HepG2 (cell line): ENCODE results near the gene PTBP2. TPM values are rescaled to one million over a fixed set of nuclear protein-coding genes. Genes with fewer than 3 reads are reported as not detected.

Experiments used
- ATAC-seq: fragments of 200-7000 bp; cut with Tn5 transposase; 3 replicates; pipeline ENCODE4 v1.9.1; 2020; ENCODE audit warnings: mild to moderate bottlenecking, moderate library complexity
- BruUV-seq: library from RNA; stranded (reverse); fragments of 400-500 nt; replicated peaks from 2 replicates; lab custom pipeline; 2021; lab: Mats Ljungman, UMichigan
- CTCF ChIA-PET: fragments of 300-600 bp; formaldehyde crosslinking; extraction: SDS; loops from one replicate; lab custom pipeline; 2021; ENCODE audit warnings: low total read pairs, inconsistent platforms, low intra/inter-chr PET ratio; lab: Yijun Ruan, JAX
- POLR2A ChIA-PET: fragments of 350-600 bp; sonication (Branson Sonifier 250); formaldehyde crosslinking; loops from one replicate; lab custom pipeline; 2020; ENCODE audit warnings: antibody characterized with exemption, inconsistent platforms; lab: Yijun Ruan, JAX
- DNase-seq: peaks from one replicate; pipeline ENCODE4 v3.0.0-alpha.2; 2015; ENCODE audit warnings: low spot score
- FAIRE-seq: peaks from 3 replicates; lab custom pipeline; 2011; peaks lifted over from hg19 to GRCh38; lab: Jason Lieb, UNC
- H2AFZ ChIP-seq: one replicate; pipeline ENCODE4 v1.6.1; 2011; ENCODE audit warnings: low read length, inconsistent platforms
- H3K27ac ChIP-seq: fragments of 300-600 bp; 3 replicates; pipeline ENCODE4 v1.8.0; 2011; ENCODE audit warnings: mixed run types, mild to moderate bottlenecking, mixed read lengths, low read length, inconsistent platforms; ENCODE audit not compliant: insufficient read depth; ENCODE audit errors: extremely low read length
- H3K27me3 ChIP-seq, 2 experiments: fragments of 200-600 bp in 1 of 2; 2 replicates in 1 of 2; 3 replicates in 1 of 2; pipeline versions ENCODE4 v1.6.0 to v1.8.0; 2011; ENCODE audit warnings: low read length in 2 of 2, mild to moderate bottlenecking in 2 of 2, moderate library complexity in 2 of 2, inconsistent platforms in 1 of 2; ENCODE audit not compliant: insufficient read depth in 2 of 2, control insufficient read depth in 1 of 2
- H3K36me3 ChIP-seq, 2 experiments: fragments of 200-600 bp in 1 of 2; replicated peaks in 1 of 2; 2 replicates in 1 of 2; 3 replicates in 1 of 2; pipeline versions ENCODE4 v1.5.1 to v1.8.0; 2011; ENCODE audit warnings: low read length in 2 of 2, inconsistent platforms in 1 of 2; ENCODE audit not compliant: insufficient read depth in 2 of 2, control insufficient read depth in 1 of 2
- H3K4me1 ChIP-seq: 2 replicates; pipeline ENCODE4 v1.5.1; 2012; ENCODE audit warnings: low read length, inconsistent platforms; ENCODE audit not compliant: insufficient read depth
- H3K4me2 ChIP-seq: 2 replicates; pipeline ENCODE4 v1.6.0; 2011; ENCODE audit warnings: low read depth, low read length, inconsistent platforms
- H3K4me3 ChIP-seq, 3 experiments: fragments of 200-600 bp in 1 of 3; sonication (generic), shearing (Covaris generic) in 1 of 3; replicated peaks in 1 of 3; 2 replicates each; pipeline ENCODE4 v1.5.1; 2011 to 2016; ENCODE audit warnings: low read length in 3 of 3, inconsistent platforms in 2 of 3, low read depth in 2 of 3, mild to moderate bottlenecking in 2 of 3, control low read depth in 1 of 3, mixed read lengths in 1 of 3; ENCODE audit not compliant: insufficient read depth in 1 of 3
- H3K79me2 ChIP-seq: one replicate; pipeline ENCODE4 v1.6.1; 2011; ENCODE audit warnings: low read length, inconsistent platforms; ENCODE audit not compliant: insufficient read depth
- H3K9ac ChIP-seq: 2 replicates; pipeline ENCODE4 v1.6.0; 2011; ENCODE audit warnings: mild to moderate bottlenecking, low read depth, low read length, inconsistent platforms; ENCODE audit not compliant: insufficient read depth
- H3K9me3 ChIP-seq: 2 replicates; pipeline ENCODE4 v1.5.1; 2012; ENCODE audit warnings: mild to moderate bottlenecking, low read length
- H4K20me1 ChIP-seq: 2 replicates; pipeline ENCODE4 v1.6.0; 2011; ENCODE audit warnings: inconsistent platforms, mild to moderate bottlenecking, low read length, moderate library complexity; ENCODE audit not compliant: insufficient read depth
- HNRNPH1 ChIP-seq: fragments of 200-400 bp; formaldehyde crosslinking; optimal IDR thresholded peaks from 2 replicates; pipeline ENCODE3; 2017; ENCODE audit warnings: mild to moderate bottlenecking, low read depth, low read length
- MAX ChIP-seq: IDR thresholded peaks from 2 replicates; pipeline ENCODE4 v1.6.1; 2012; ENCODE audit warnings: inconsistent platforms
- MNT ChIP-seq: fragments of 450-650 bp; IDR thresholded peaks from 2 replicates; pipeline ENCODE4 v1.6.1; 2016
- NFKBIZ ChIP-seq: IDR thresholded peaks from 2 replicates; pipeline ENCODE4 v1.6.1; 2018; ENCODE audit warnings: missing genetic modification reagents, missing compliant biosample characterization
- SCMH1 ChIP-seq: sonication (generic); formaldehyde crosslinking; IDR thresholded peaks from 2 replicates; pipeline ENCODE4 v1.9.0; 2021; ENCODE audit warnings: missing genetic modification reagents, mild to moderate bottlenecking, borderline replicate concordance
- ZNF142 ChIP-seq: sonication (generic); formaldehyde crosslinking; IDR thresholded peaks from 2 replicates; pipeline ENCODE4 v1.4.0; 2020; ENCODE audit warnings: missing genetic modification reagents
- ZNF674 ChIP-seq: sonication (generic); formaldehyde crosslinking; IDR thresholded peaks from 2 replicates; pipeline ENCODE4 v1.5.0; 2020; ENCODE audit warnings: low read depth, mild to moderate bottlenecking, missing genetic modification reagents
- ZSCAN31 ChIP-seq: sonication (generic); formaldehyde crosslinking; IDR thresholded peaks from 2 replicates; pipeline ENCODE4 v1.5.0; 2020; ENCODE audit warnings: low read depth, mild to moderate bottlenecking, missing genetic modification reagents
- WGBS: methylation state at CpG from one replicate; pipeline ENCODE4 v1.1.6; 2017; ENCODE audit warnings: low lambda C conversion rate; 5-methylcytosine and 5-hydroxymethylcytosine counted together
- in situ Hi-C: cut with HindIII; loops from 2 replicates; pipeline ENCODE4 v1.10.0; 2017; ENCODE audit warnings: low pct_unique_long_range_greater_than_20kb; ENCODE audit not compliant: extremely low pct_ligation_motif_present
- intact Hi-C: fragments of 100-400 bp; cut with micrococcal nuclease; formaldehyde crosslinking; loops from one replicate; pipeline ENCODE4 v1.10.0; 2022; ENCODE audit not compliant: unreplicated experiment
- polyA plus RNA-seq, 8 experiments: library from polyadenylated mRNA; depleted of rRNA in 3 of 8; stranded (reverse) in 7 of 8; unstranded in 1 of 8; fragments of >200 nt; fragmentation: Illumina TruSeq in 4 of 8; extraction: Trizol in 4 of 8; gene quantifications; 2 replicates each; pipeline versions ENCODE4 v1.2.1 to v1.2.3, GENCODE V29; 2011 to 2016; ENCODE audit warnings: low read depth in 4 of 8, missing spikeins in 1 of 8, mixed read lengths in 1 of 8; ENCODE audit not compliant: insufficient read depth in 1 of 8
- total RNA-seq, 5 experiments: library from RNA; depleted of rRNA; stranded (reverse); fragments of >200 nt; fragmentation: Illumina TruSeq; extraction: Trizol; gene quantifications; 2 replicates each; pipeline ENCODE4 v1.2.3, GENCODE V29; 2016; ENCODE audit warnings: low read depth in 1 of 5

PTBP2 gene
- total and polyA plus RNA-seq, 2 of the 13 experiments (the other 11 are each of a cell fraction or from before 2014, with no cell fraction given), result 10.5 to 14.1 TPM

DNA sequence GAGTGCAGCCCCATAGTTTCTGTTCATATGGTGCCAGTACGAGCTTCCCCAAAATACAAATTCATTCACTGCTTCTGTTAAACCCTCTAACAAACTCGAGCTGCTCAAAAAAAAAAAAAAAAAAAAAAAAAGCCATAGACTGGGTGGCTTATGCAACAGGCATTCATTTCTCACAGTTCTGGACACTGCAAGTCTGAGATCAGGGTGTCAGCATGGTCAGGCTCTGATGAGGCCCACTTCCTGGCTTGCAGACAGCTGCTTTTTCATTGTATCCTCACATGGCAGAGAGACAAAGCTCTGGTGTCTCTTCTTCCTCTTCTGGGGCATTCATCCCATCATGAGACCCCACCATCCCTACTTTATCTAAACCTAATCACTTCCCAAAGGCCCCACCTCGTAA, 121.6 kb downstream of the PTBP2 start (continued):
- TF ChIP-seq MAX, result no peak
- no peak for TF ChIP-seq ZNF674 (CRISPR knock-in tag)
- TF ChIP-seq HNRNPH1, result no peak
- TF ChIP-seq ZNF142 (CRISPR knock-in tag), result no peak
- no peak for TF ChIP-seq ZSCAN31 (CRISPR knock-in tag)
- TF ChIP-seq NFKBIZ (CRISPR knock-in tag), result no peak

GRCh38 chr1:96843601-96844000, 122.0 kb downstream of the PTBP2 start:
- ATAC-seq (no peak), FAIRE-seq (no peak), DNase-seq (no peak)
- intact Hi-C loops, result no loop called here
- Histone ChIP-seq H3K36me3 (no peaks in the 10 kb centered on the region), H3K27me3 (no peaks in the 10 kb centered on the region), H3K79me2 (no peaks in the 10 kb centered on the region), H3K9ac (no peak overlapping the region), H4K20me1 (no peaks in the 10 kb centered on the region), H2AFZ (no peak overlapping the region), H3K4me3 (no peak overlapping the region), H3K4me2 (no peak overlapping the region), H3K9me3 (no peaks in the 10 kb centered on the region), H3K4me1 (no peaks in the 10 kb centered on the region), H3K27ac (no peak overlapping the region)
- BruUV-seq, result no TSS peak
- no peak for TF ChIP-seq SCMH1 (CRISPR knock-in tag)
- TF ChIP-seq MNT, result peak; percentile 91
- WGBS, result 48% methylated on average over 1 of the region's 1 CpG
- in situ Hi-C loops, result loop anchor here (5.0 kb wide), 1 partner anchor 606 kb away; no protein-coding TSS in a partner anchor
- ChIA-PET CTCF (no interaction called here), POLR2A (no interaction called here)
